H1 (cell line): Measurements from ENCODE around the gene PARP1. TPM values are rescaled to one million over a fixed set of nuclear protein-coding genes. Genes with fewer than 3 reads are reported as not detected.

ENCODE experiments used
- CTCF ChIA-PET: fragments of 300-600 bp; sonication (Branson Sonifier 250); formaldehyde crosslinking; loops from one replicate; lab custom pipeline; 2021; ENCODE audit not compliant: partially characterized antibody; lab: Charles Lee
- POLR2A ChIA-PET: fragments of 300-600 bp; sonication (Branson Sonifier 250); formaldehyde crosslinking; loops from one replicate; lab custom pipeline; 2021; ENCODE audit warnings: inconsistent platforms; ENCODE audit not compliant: partially characterized antibody; lab: Charles Lee
- DNase-seq, 2 experiments: peaks; one replicate each; pipeline versions ENCODE4 v3.0.0 to v3.0.0-alpha.2; 2010 to 2022; ENCODE audit warnings: low spot score in 2 of 2, low read depth in 1 of 2, mixed read lengths in 1 of 2
- FAIRE-seq: peaks from 2 replicates; lab custom pipeline; 2011; peaks lifted over from hg19 to GRCh38; lab: Jason Lieb, UNC
- H2AFZ ChIP-seq: 2 replicates; pipeline ENCODE4 v1.8.1; 2012; ENCODE audit warnings: low read length, inconsistent platforms
- H2AK5ac ChIP-seq: 2 replicates; pipeline ENCODE4 v1.6.1; 2013; ENCODE audit warnings: low read depth, low read length
- H2BK120ac ChIP-seq: replicated peaks from 2 replicates; pipeline ENCODE3; 2013; ENCODE audit warnings: low read depth, low read length, inconsistent platforms
- H2BK12ac ChIP-seq: 2 replicates; pipeline ENCODE4 v1.6.1; 2013; ENCODE audit warnings: low read depth, low read length
- H2BK15ac ChIP-seq: 2 replicates; pipeline ENCODE4 v1.6.1; 2013; ENCODE audit warnings: low read length
- H2BK20ac ChIP-seq: 2 replicates; pipeline ENCODE4 v1.6.1; 2013; ENCODE audit warnings: low read length
- H2BK5ac ChIP-seq: 2 replicates; pipeline ENCODE4 v1.6.1; 2013; ENCODE audit warnings: low read depth, low read length
- H3K14ac ChIP-seq: 2 replicates; pipeline ENCODE4 v1.6.1; 2013; ENCODE audit warnings: inconsistent platforms; ENCODE audit not compliant: insufficient read length
- H3K18ac ChIP-seq: 2 replicates; pipeline ENCODE4 v1.6.1; 2013; ENCODE audit warnings: low read length; ENCODE audit errors: extremely low read depth
- H3K23ac ChIP-seq: 2 replicates; pipeline ENCODE4 v1.6.1; 2013; ENCODE audit warnings: inconsistent platforms; ENCODE audit not compliant: insufficient read length
- H3K23me2 ChIP-seq: 2 replicates; pipeline ENCODE4 v1.6.1; 2013; ENCODE audit warnings: low read depth, low read length
- H3K27ac ChIP-seq: 2 replicates; pipeline ENCODE4 v1.6.1; 2011; ENCODE audit warnings: low read depth, low read length, inconsistent platforms
- H3K27me3 ChIP-seq, 4 experiments: replicated peaks in 1 of 4; 1 replicate in 1 of 4; 2 replicates in 3 of 4; pipeline versions ENCODE4 v1.6.1 to v1.8.1; 2011 to 2013; ENCODE audit warnings: low read length in 3 of 4, mild to moderate bottlenecking in 3 of 4, inconsistent platforms in 2 of 4, mixed read lengths in 2 of 4, moderate library complexity in 1 of 4; ENCODE audit not compliant: control insufficient read depth in 3 of 4, insufficient read depth in 3 of 4; ENCODE audit errors: extremely low read depth in 1 of 4
- H3K36me3 ChIP-seq, 4 experiments: 2 replicates each; pipeline versions ENCODE4 v1.6.1 to v1.8.1; 2011 to 2013; ENCODE audit warnings: mild to moderate bottlenecking in 4 of 4, low read length in 3 of 4, moderate library complexity in 2 of 4, control low read depth in 1 of 4, inconsistent platforms in 1 of 4; ENCODE audit not compliant: insufficient read depth in 4 of 4, control insufficient read depth in 2 of 4
- H3K4ac ChIP-seq: replicated peaks from 2 replicates; pipeline ENCODE3; 2013; ENCODE audit warnings: low read length, low read depth, mixed read lengths, inconsistent platforms; ENCODE audit not compliant: insufficient read length
- H3K4me1 ChIP-seq, 4 experiments: replicated peaks in 1 of 4; 1 replicate in 1 of 4; 2 replicates in 3 of 4; pipeline versions ENCODE4 v1.6.1 to v1.8.1; 2011 to 2013; ENCODE audit warnings: low read length in 3 of 4, inconsistent platforms in 2 of 4, mixed read lengths in 1 of 4; ENCODE audit not compliant: insufficient read depth in 4 of 4, control insufficient read depth in 3 of 4
- H3K4me2 ChIP-seq, 2 experiments: 2 replicates each; pipeline versions ENCODE4 v1.6.1 to v1.8.1; 2011 to 2013; ENCODE audit warnings: low read depth in 2 of 2, low read length in 2 of 2, control low read depth in 1 of 2, inconsistent platforms in 1 of 2, mild to moderate bottlenecking in 1 of 2; ENCODE audit not compliant: insufficient read depth in 1 of 2
- H3K4me3 ChIP-seq, 4 experiments: fragments of 200-600, 300-600 bp in 1 of 4; sonication (generic), shearing (Covaris generic), sonication (Bioruptor Twin) in 1 of 4; 2 replicates each; pipeline versions ENCODE4 v1.5.1 to v1.8.1; 2011 to 2016; ENCODE audit warnings: low read length in 4 of 4, low read depth in 3 of 4, control low read depth in 2 of 4, inconsistent platforms in 2 of 4, mild to moderate bottlenecking in 2 of 4, mixed read lengths in 1 of 4, moderate library complexity in 1 of 4; ENCODE audit not compliant: insufficient read depth in 2 of 4; ENCODE audit errors: extremely low read depth in 1 of 4
- H3K56ac ChIP-seq: replicated peaks from 2 replicates; pipeline ENCODE3; 2013; ENCODE audit warnings: low read depth, mild to moderate bottlenecking, mixed read lengths, low read length, inconsistent platforms; ENCODE audit not compliant: insufficient read length
- H3K79me1 ChIP-seq: 2 replicates; pipeline ENCODE4 v1.6.1; 2013; ENCODE audit warnings: low read depth, low read length, control low read depth
- H3K79me2 ChIP-seq, 2 experiments: 2 replicates each; pipeline versions ENCODE4 v1.6.1 to v1.8.1; 2012 to 2013; ENCODE audit warnings: low read length in 2 of 2, mild to moderate bottlenecking in 2 of 2, inconsistent platforms in 1 of 2; ENCODE audit not compliant: insufficient read depth in 2 of 2, control insufficient read depth in 1 of 2
- H3K9ac ChIP-seq, 4 experiments: replicated peaks in 1 of 4; 1 replicate in 1 of 4; 2 replicates in 3 of 4; pipeline versions ENCODE4 v1.6.1 to v1.8.1; 2011 to 2013; ENCODE audit warnings: low read depth in 3 of 4, low read length in 3 of 4, control low read depth in 2 of 4, mild to moderate bottlenecking in 2 of 4, moderate library complexity in 2 of 4, inconsistent platforms in 1 of 4; ENCODE audit errors: extremely low read depth in 1 of 4
- H3K9me3 ChIP-seq, 2 experiments: 2 replicates each; pipeline versions ENCODE4 v1.6.1 to v1.8.1; 2012 to 2013; ENCODE audit warnings: mild to moderate bottlenecking in 2 of 2, moderate library complexity in 2 of 2, control low read depth in 1 of 2, inconsistent platforms in 1 of 2, low read depth in 1 of 2, low read length in 1 of 2, mixed read lengths in 1 of 2; ENCODE audit not compliant: insufficient read depth in 2 of 2
- H4K20me1 ChIP-seq, 2 experiments: replicated peaks in 1 of 2; 2 replicates each; pipeline versions ENCODE3 to v1.8.1; 2011 to 2013; ENCODE audit warnings: inconsistent platforms in 2 of 2, low read length in 2 of 2, mild to moderate bottlenecking in 1 of 2; ENCODE audit not compliant: insufficient read depth in 2 of 2, control insufficient read depth in 1 of 2
- H4K5ac ChIP-seq: 2 replicates; pipeline ENCODE4 v1.6.1; 2013; ENCODE audit warnings: low read length, low read depth, mixed read lengths, inconsistent platforms; ENCODE audit not compliant: insufficient read length
- H4K8ac ChIP-seq: 2 replicates; pipeline ENCODE4 v1.8.0; 2013; ENCODE audit warnings: mild to moderate bottlenecking, moderate library complexity, low read length, inconsistent platforms; ENCODE audit not compliant: insufficient read depth; ENCODE audit errors: extremely low read depth
- H4K91ac ChIP-seq: replicated peaks from 2 replicates; pipeline ENCODE3; 2013; ENCODE audit warnings: low read length, mixed read lengths, inconsistent platforms; ENCODE audit not compliant: insufficient read length
- ASH2L ChIP-seq: fragments of 200-600, 300-600 bp; sonication (generic); IDR thresholded peaks from one replicate; pipeline ENCODE4 v1.7.1; 2017; ENCODE audit warnings: low read length
- CBX5 ChIP-seq: fragments of 300-800, 300-1000 bp; sonication (generic); IDR thresholded peaks from 2 replicates; pipeline ENCODE4 v1.7.1; 2016; ENCODE audit warnings: antibody characterized with exemption, low read length, low read depth
- CEBPB ChIP-seq: IDR thresholded peaks from 2 replicates; pipeline ENCODE4 v1.6.1; 2012; ENCODE audit warnings: low read depth, low read length
- KDM1A ChIP-seq: fragments of 200-600, 300-600 bp; sonication (generic); IDR thresholded peaks from 2 replicates; pipeline ENCODE4 v1.7.1; 2016; ENCODE audit warnings: mild to moderate bottlenecking, low read length, borderline replicate concordance
- POU5F1 ChIP-seq: IDR thresholded peaks from 2 replicates; pipeline ENCODE4 v1.6.1; 2011; ENCODE audit warnings: low read depth, mild to moderate bottlenecking, low read length, moderate library complexity
- RNF2 ChIP-seq: fragments of 200-900, 300-1000 bp; sonication (generic); IDR thresholded peaks from 2 replicates; pipeline ENCODE4 v1.7.1; 2016; ENCODE audit warnings: borderline replicate concordance, low read depth, mild to moderate bottlenecking, antibody characterized with exemption, low read length; ENCODE audit not compliant: poor library complexity, severe bottlenecking; ENCODE audit errors: missing control alignments
- RXRA ChIP-seq: IDR thresholded peaks from 2 replicates; pipeline ENCODE4 v1.6.1; 2011; ENCODE audit warnings: low read depth, mild to moderate bottlenecking, low read length, moderate library complexity; ENCODE audit not compliant: insufficient read depth
- SAP30 ChIP-seq: fragments of 300-600 bp; sonication (generic); IDR thresholded peaks from 2 replicates; pipeline ENCODE4 v1.7.1; 2012; ENCODE audit warnings: low read length, moderate library complexity, mild to moderate bottlenecking, inconsistent platforms; ENCODE audit not compliant: insufficient read depth, insufficient replicate concordance
- TAF7 ChIP-seq: optimal IDR thresholded peaks from 2 replicates; pipeline ENCODE3; 2011; ENCODE audit warnings: low read depth, mild to moderate bottlenecking, inconsistent platforms, low read length, moderate library complexity, borderline replicate concordance
- ZNF274 ChIP-seq: IDR thresholded peaks from 2 replicates; pipeline ENCODE4 v1.7.0; 2012; ENCODE audit warnings: low read length, borderline replicate concordance; ENCODE audit errors: extremely low read depth
- WGBS, 2 experiments: shearing (Covaris generic) in 1 of 2; methylation state at CpG; one replicate each; pipeline versions ENCODE4 v1.1.6 to v1.1.7; 2013 to 2015; ENCODE audit warnings: low lambda C conversion rate in 2 of 2, mixed read lengths in 2 of 2, inconsistent platforms in 1 of 2, low coverage in 1 of 2, missing lambda C conversion rate in 1 of 2; ENCODE audit not compliant: insufficient replicate concordance in 2 of 2, insufficient coverage in 1 of 2, insufficient read length in 1 of 2; ENCODE audit errors: extremely low coverage in 1 of 2, missing lambda C conversion rate in 1 of 2; 5-methylcytosine and 5-hydroxymethylcytosine counted together
- polyA plus RNA-seq, 7 experiments: library from polyadenylated mRNA; depleted of rRNA in 3 of 7; stranded (reverse) in 5 of 7; unstranded in 2 of 7; fragments of >200 nt in 5 of 7; fragments of 200-250 nt in 2 of 7; gene quantifications; 1 replicate in 5 of 7; 2 replicates in 1 of 7; 4 replicates in 1 of 7; pipeline versions ENCODE4 v1.2.1 to v1.2.3, GENCODE V29; 2011 to 2013; ENCODE audit warnings: missing spikeins in 2 of 7, mixed read lengths in 2 of 7
- total RNA-seq: library from RNA; stranded (reverse); fragmentation: NEBNext Ultra II Directional; extraction: Animal tissue kit (Norgen Biotek cat#: 25700); gene quantifications from 2 replicates; pipeline ENCODE4 v1.2.1, GENCODE V29; 2021
- TF ChIP-seq, protein P1 (sequence below): IDR thresholded peaks from 2 replicates; pipeline ENCODE4 v1.6.1; 2011; ENCODE audit warnings: low read depth, mild to moderate bottlenecking, low read length; ENCODE audit not compliant: insufficient read depth

PARP1 gene
- total and polyA plus RNA-seq, 2 of the 8 experiments (the other 6 are each of a cell fraction or from before 2014, with no cell fraction given): 416 to 441 TPM

DNA sequence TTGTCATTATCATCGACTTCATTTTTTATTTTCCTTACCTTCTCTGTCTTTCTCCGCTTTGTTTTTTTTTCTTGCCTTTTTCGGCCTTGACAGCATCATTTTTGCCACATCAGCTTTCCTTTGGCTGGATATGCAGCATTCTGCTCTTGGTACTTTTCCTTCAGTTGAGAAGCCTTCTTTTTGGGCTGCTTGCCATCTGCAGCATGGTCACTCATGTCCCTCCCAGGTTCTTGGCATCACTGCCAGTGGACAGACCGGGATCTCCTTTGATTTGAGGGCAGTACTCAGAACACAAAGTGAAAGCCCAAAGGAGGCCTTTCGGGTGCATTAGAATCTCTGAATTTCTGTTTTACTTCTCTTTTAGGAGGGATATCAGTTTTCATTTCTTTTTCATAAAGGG is 3.7 kb upstream of the PARP1 start:
- no peak for DNase-seq
- 87% methylated on average over 5 of the region's 5 CpGs; no CpG with 5 or more reads in 1 of the 2 experiments for WGBS, 2 experiments
- Histone ChIP-seq H2BK120ac (no peak overlapping the region), H3K36me3 (no peaks in the 10 kb centered on the region), H3K4ac (no peak overlapping the region), H3K27me3 (no peaks in the 10 kb centered on the region), H3K79me1 (peaks cover under 1% of the 10 kb centered on the region; the same call in 1 of the 2 replicates), H3K4me2 (no peak overlapping the region), H3K27ac (no peak overlapping the region), H3K56ac (no peak overlapping the region), H2BK20ac (no peak overlapping the region), H4K5ac (no peak overlapping the region), H2BK15ac (no peak overlapping the region), H3K4me1 (peaks cover 2 to 5% (median 3%) of the 10 kb centered on the region in 4 experiments; a peak in 5 of 7 replicates), H3K23ac (no peak overlapping the region), H3K14ac (no peak overlapping the region), H4K91ac (no peak overlapping the region), H4K8ac (no peak overlapping the region), H3K9ac (no peak overlapping the region), H3K9me3 (no peaks in the 10 kb centered on the region), H2AK5ac (no peak overlapping the region), H2AFZ (no peak overlapping the region), H4K20me1 (no peaks in the 10 kb centered on the region), H3K4me3 (no peak overlapping the region), H2BK5ac (no peak overlapping the region), H3K79me2 (peaks cover 6 to 11% of the 10 kb centered on the region in 2 experiments), H3K18ac (no peak overlapping the region), H3K23me2 (peaks cover 2% of the 10 kb centered on the region), H2BK12ac (no peak overlapping the region)
- POLR2A ChIA-PET: no interaction called here
- no peak for FAIRE-seq
- CTCF ChIA-PET: no interaction called here
- TF ChIP-seq SAP30: no peak
- TF ChIP-seq CEBPB: no peak
- TF ChIP-seq CBX5: no peak
- no peak for TF ChIP-seq RXRA
- TF ChIP-seq ZNF274: no peak
- TF ChIP-seq ASH2L: no peak
- TF ChIP-seq, protein P1, sequence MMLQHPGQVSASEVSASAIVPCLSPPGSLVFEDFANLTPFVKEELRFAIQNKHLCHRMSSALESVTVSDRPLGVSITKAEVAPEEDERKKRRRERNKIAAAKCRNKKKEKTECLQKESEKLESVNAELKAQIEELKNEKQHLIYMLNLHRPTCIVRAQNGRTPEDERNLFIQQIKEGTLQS: no peak
- no peak for TF ChIP-seq POU5F1
- no peak for TF ChIP-seq RNF2
- no peak for TF ChIP-seq TAF7
- TF ChIP-seq KDM1A: no peak
